Measurements from ENCODE around the gene BEST3.
A peak's percentile ranks its signal among the peaks of the same experiment; 100 is the strongest.
"Not testable (repeated sequence)": the region's sequence is repeated elsewhere in the genome, so short reads cannot be mapped to it uniquely, and the experiment has no call there.

Gene BEST3

GRCh38 chr12:69645031-69645430 is 54.1 kb downstream of the BEST3 start:
- no peak for DNase-seq

- no peak for DNase-seq
These were observed 54.6 kb downstream of the BEST3 start for GRCh38 chr12:69644511-69644910.

GRCh38 chr12:69642531-69642930 is 56.6 kb downstream of the BEST3 start:
- no peak for DNase-seq

GRCh38 chr12:69641546-69641945 is 57.6 kb downstream of the BEST3 start:
- DNase-seq: no peak

GRCh38 chr12:69639400-69640016 is 59.6 kb downstream of the BEST3 start:
- DNase-seq: peak; percentile 87

GRCh38 chr12:69633061-69633460 is 66.0 kb downstream of the BEST3 start:
- peak; percentile 52 for DNase-seq

GRCh38 chr12:69630191-69630590 is 68.9 kb downstream of the BEST3 start:
- peak; percentile 58 for DNase-seq

- DNase-seq: no peak
These were observed 71.6 kb downstream of the BEST3 start for GRCh38 chr12:69627501-69627900.

- peak; percentile 98 for DNase-seq
These were observed 75.1 kb downstream of the BEST3 start for GRCh38 chr12:69623970-69624369.

GRCh38 chr12:69621551-69621950 is 77.6 kb downstream of the BEST3 start:
- DNase-seq: no peak

- no peak for DNase-seq
These were observed 78.2 kb downstream of the BEST3 start for GRCh38 chr12:69620921-69621320.

- no peak for DNase-seq
These were observed 79.0 kb downstream of the BEST3 start for GRCh38 chr12:69620077-69620476.

GRCh38 chr12:69619050-69619449 is 80.1 kb downstream of the BEST3 start:
- no peak for DNase-seq

- no peak for DNase-seq
These were observed 83.1 kb downstream of the BEST3 start for GRCh38 chr12:69616025-69616424.

GRCh38 chr12:69613351-69613750 is 85.8 kb downstream of the BEST3 start:
- DNase-seq: no peak

GRCh38 chr12:69610729-69611128 is 88.4 kb downstream of the BEST3 start, which contains the start of gene LRRC10:
Gene LRRC10, minus strand, starts transcription at chr12:69610907. Its CDS starts 69 bp downstream, at chr12:69610838.
- DNase-seq: no peak

GRCh38 chr12:69610126-69610525 is 89.0 kb downstream of the BEST3 start:
- no peak for DNase-seq

- peak; percentile 43 for DNase-seq
These were observed 91.0 kb downstream of the BEST3 start for GRCh38 chr12:69608114-69608513.

GRCh38 chr12:69604275-69604674 is 94.8 kb downstream of the BEST3 start:
- not testable (repeated sequence) for DNase-seq

Data from hematopoietic multipotent progenitor cell treated with erythropoietin and hydrocortisone succinate and interleukin-3 and kit ligand, for 6 days (in vitro differentiated cells).